Endothelial cell of umbilical vein (primary cell): Measurements from ENCODE around the gene SMOC2. TPM values are rescaled to one million over a fixed set of nuclear protein-coding genes. Genes with fewer than 3 reads are reported as not detected.

ENCODE experiments used
- BruUV-seq: library from RNA; stranded (reverse); fragments of 400-500 nt; replicated peaks from 2 replicates; lab custom pipeline; 2021; lab: Mats Ljungman, UMichigan
- CTCF ChIA-PET: fragments of 300-600, 350-600 bp; sonication (Branson Sonifier 250); formaldehyde crosslinking; loops from one replicate; lab custom pipeline; 2021; ENCODE audit warnings: antibody characterized with exemption, inconsistent platforms; lab: Charles Lee
- POLR2A ChIA-PET: fragments of 300-600, 350-600 bp; sonication (Branson Sonifier 250); formaldehyde crosslinking; loops from one replicate; lab custom pipeline; 2021; ENCODE audit warnings: antibody characterized with exemption, inconsistent platforms; lab: Charles Lee
- DNase-seq: peaks from one replicate; pipeline ENCODE4 v3.0.0-alpha.2; 2011; ENCODE audit warnings: low read depth, low spot score
- FAIRE-seq: peaks from 2 replicates; lab custom pipeline; 2011; peaks lifted over from hg19 to GRCh38; lab: Jason Lieb, UNC
- H2AFZ ChIP-seq: 2 replicates; pipeline ENCODE4 v1.6.0; 2012; ENCODE audit warnings: low read depth, low read length, control low read depth, inconsistent platforms
- H3K27ac ChIP-seq: 2 replicates; pipeline ENCODE4 v1.5.1; 2011; ENCODE audit warnings: low read depth, mild to moderate bottlenecking, control low read depth, low read length, moderate library complexity; ENCODE audit not compliant: insufficient read depth
- H3K27me3 ChIP-seq, 2 experiments: 2 replicates each; pipeline versions ENCODE4 v1.6.0 to v1.6.1; 2011; ENCODE audit warnings: low read length in 2 of 2, mixed read lengths in 1 of 2; ENCODE audit not compliant: control insufficient read depth in 2 of 2, insufficient read depth in 2 of 2
- H3K36me3 ChIP-seq, 2 experiments: 2 replicates in 1 of 2; 3 replicates in 1 of 2; pipeline ENCODE4 v1.5.1; 2011; ENCODE audit warnings: low read length in 2 of 2, mild to moderate bottlenecking in 1 of 2, moderate library complexity in 1 of 2; ENCODE audit not compliant: control insufficient read depth in 2 of 2, insufficient read depth in 2 of 2; ENCODE audit errors: extremely low read depth in 1 of 2
- H3K4me1 ChIP-seq: 3 replicates; pipeline ENCODE4 v1.5.1; 2011; ENCODE audit warnings: mild to moderate bottlenecking, low read length; ENCODE audit not compliant: control insufficient read depth, insufficient read depth; ENCODE audit errors: extremely low read depth
- H3K4me2 ChIP-seq: 2 replicates; pipeline ENCODE4 v1.6.1; 2011; ENCODE audit warnings: low read length, control low read depth, mixed read lengths; ENCODE audit not compliant: insufficient read depth
- H3K4me3 ChIP-seq, 3 experiments: fragments of 200-600 bp in 1 of 3; sonication (generic), shearing (Covaris generic) in 1 of 3; replicated peaks in 1 of 3; 2 replicates each; pipeline ENCODE4 v1.5.1; 2011 to 2016; ENCODE audit warnings: control low read depth in 3 of 3, low read length in 3 of 3, mild to moderate bottlenecking in 2 of 3, inconsistent platforms in 1 of 3, low read depth in 1 of 3, moderate library complexity in 1 of 3; ENCODE audit not compliant: insufficient read depth in 1 of 3
- H3K79me2 ChIP-seq: 2 replicates; pipeline ENCODE4 v1.6.0; 2012; ENCODE audit warnings: low read length, inconsistent platforms; ENCODE audit not compliant: control insufficient read depth, insufficient read depth
- H3K9ac ChIP-seq: replicated peaks from 2 replicates; pipeline ENCODE3; 2011; ENCODE audit warnings: low read length, control low read depth; ENCODE audit not compliant: insufficient read depth; ENCODE audit errors: extremely low read depth
- H3K9me1 ChIP-seq: replicated peaks from 3 replicates; pipeline ENCODE4 v1.6.0; 2011; ENCODE audit warnings: mild to moderate bottlenecking, low read length; ENCODE audit not compliant: control insufficient read depth, insufficient read depth; ENCODE audit errors: extremely low read depth
- H3K9me3 ChIP-seq: replicated peaks from 2 replicates; pipeline ENCODE4 v1.5.1; 2012; ENCODE audit warnings: low read length, inconsistent platforms; ENCODE audit not compliant: control insufficient read depth, insufficient read depth
- H4K20me1 ChIP-seq: replicated peaks from 2 replicates; pipeline ENCODE3; 2011; ENCODE audit warnings: mild to moderate bottlenecking, low read length; ENCODE audit not compliant: control insufficient read depth, insufficient read depth; ENCODE audit errors: extremely low read depth
- EZH2 ChIP-seq: IDR thresholded peaks from 2 replicates; pipeline ENCODE4 v1.6.1; 2012; ENCODE audit warnings: borderline replicate concordance, low read depth, mild to moderate bottlenecking, moderate library complexity, low read length, inconsistent platforms; ENCODE audit not compliant: severe bottlenecking
- FOS ChIP-seq: IDR thresholded peaks from 2 replicates; pipeline ENCODE4 v1.6.1; 2011; ENCODE audit warnings: mild to moderate bottlenecking, low read length, moderate library complexity, borderline replicate concordance; ENCODE audit not compliant: insufficient read depth
- GATA2 ChIP-seq: IDR thresholded peaks from 2 replicates; pipeline ENCODE4 v1.7.0; 2011; ENCODE audit warnings: low read depth, mild to moderate bottlenecking, moderate library complexity, mixed read lengths, low read length; ENCODE audit not compliant: insufficient read length, insufficient read depth
- JUN ChIP-seq: IDR thresholded peaks from 2 replicates; pipeline ENCODE4 v1.6.1; 2011; ENCODE audit warnings: borderline replicate concordance, low read depth; ENCODE audit not compliant: insufficient read length, insufficient read depth
- MYC ChIP-seq: IDR thresholded peaks from one replicate; pipeline ENCODE4 v1.6.1; 2011; ENCODE audit warnings: mild to moderate bottlenecking, low read depth, low read length
- POLR2A ChIP-seq: IDR thresholded peaks from 2 replicates; pipeline ENCODE4 v1.6.1; 2012; ENCODE audit warnings: low read depth, mild to moderate bottlenecking, control low read depth, low read length
- POLR2AphosphoS5 ChIP-seq: IDR thresholded peaks from 2 replicates; pipeline ENCODE4 v1.6.1; 2012; ENCODE audit warnings: low read depth, mild to moderate bottlenecking, control low read depth, low read length, moderate library complexity; ENCODE audit not compliant: insufficient read depth
- dilution Hi-C: fragments of 300-500 bp; cut with MboI; formaldehyde crosslinking; loops from one replicate; pipeline ENCODE4 v1.15.0; 2019; ENCODE audit warnings: low sequenced_read_pairs; ENCODE audit not compliant: extremely low pct_ligation_motif_present
- intact Hi-C: fragments of 100-400 bp; cut with micrococcal nuclease; formaldehyde crosslinking; loops from one replicate; pipeline ENCODE4 v1.10.0; 2022
- polyA plus RNA-seq, 4 experiments: library from polyadenylated mRNA; depleted of rRNA in 3 of 4; stranded (reverse) in 3 of 4; unstranded in 1 of 4; fragments of >200 nt; gene quantifications; 2 replicates each; pipeline versions ENCODE4 v1.2.1 to v1.2.3, GENCODE V29; 2011 to 2012; ENCODE audit warnings: missing spikeins in 1 of 4
- total RNA-seq: library from RNA; stranded (reverse); gene quantifications from 2 replicates; pipeline ENCODE4 v1.2.3, GENCODE V29; 2021
- TF ChIP-seq, protein P1 (sequence below), 2 donors: IDR thresholded peaks; 1 replicate in 1 of 2; 2 replicates in 1 of 2; pipeline ENCODE4 v1.5.1; 2011; ENCODE audit warnings: low read length in 2 of 2, mild to moderate bottlenecking in 2 of 2, moderate library complexity in 2 of 2, control low read depth in 1 of 2, inconsistent platforms in 1 of 2, low read depth in 1 of 2; ENCODE audit not compliant: insufficient read depth in 1 of 2; ENCODE audit errors: extremely low read depth in 1 of 2
- TF ChIP-seq, protein P2 (sequence below): IDR thresholded peaks from 2 replicates; pipeline ENCODE4 v1.6.1; 2011; ENCODE audit not compliant: insufficient read depth, insufficient read length

SMOC2 gene
- total and polyA plus RNA-seq, 2 donors (not counting 3 experiments of a cell fraction or from before 2014, with no cell fraction given): not detected

DNA sequence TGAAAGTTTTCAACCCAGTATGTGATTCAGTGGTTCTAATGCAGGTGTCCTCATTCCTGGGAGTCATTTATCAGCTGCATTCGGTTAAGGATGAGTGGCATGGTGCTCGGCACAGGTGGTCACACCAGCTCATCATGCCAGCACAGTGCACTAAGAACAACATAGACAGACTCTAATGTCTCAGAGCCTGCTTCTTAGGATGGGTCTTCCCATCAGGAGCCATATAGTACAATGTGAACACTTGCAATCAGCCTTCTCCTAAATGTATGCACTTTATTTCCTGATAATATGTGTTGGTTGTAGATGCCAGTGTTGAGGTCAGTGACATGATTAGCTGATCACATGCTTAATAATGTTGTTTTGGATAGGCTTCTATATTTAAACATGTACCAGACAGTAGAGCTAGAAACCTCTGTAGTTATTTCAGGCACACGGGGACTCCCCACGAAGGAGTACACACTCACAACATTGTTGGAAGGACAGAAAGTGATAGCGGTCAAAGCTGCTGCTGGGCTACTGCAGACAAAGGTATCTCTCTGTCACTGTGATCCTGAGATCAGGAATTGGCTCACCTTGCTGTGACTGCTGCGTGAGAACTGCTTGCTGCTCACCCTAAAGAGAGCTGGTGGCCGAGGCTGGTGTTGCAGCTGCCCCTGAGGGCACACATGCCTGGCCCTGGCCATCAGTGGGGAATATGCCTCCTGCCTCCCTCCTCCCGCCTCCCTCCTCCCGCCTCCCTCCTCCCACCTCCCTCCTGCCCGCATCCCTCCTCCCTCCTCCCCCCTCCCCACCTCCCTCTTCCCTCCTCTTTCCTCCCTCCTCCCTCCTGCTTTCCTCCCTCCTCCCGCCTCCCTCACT is 195.4 kb downstream of the SMOC2 start:
- intact Hi-C loops: no loop called here
- no peaks in the 10 kb centered on the region for H3K4me1 ChIP-seq
- peaks cover 5% of the 10 kb centered on the region for H3K9me3 ChIP-seq
- no peak overlapping the region for H3K9ac ChIP-seq
- DNase-seq (no peak), FAIRE-seq (no peak)
- no peaks in the 10 kb centered on the region for H3K36me3 ChIP-seq
- no peak overlapping the region for H2AFZ ChIP-seq
- H3K79me2 ChIP-seq: no peaks in the 10 kb centered on the region
- TF ChIP-seq EZH2 (no peak), JUN (no peak), GATA2 (no peak), MYC (no peak), FOS (no peak), POLR2AphosphoS5 (no peak), POLR2A (no peak)
- TF ChIP-seq, protein P1, sequence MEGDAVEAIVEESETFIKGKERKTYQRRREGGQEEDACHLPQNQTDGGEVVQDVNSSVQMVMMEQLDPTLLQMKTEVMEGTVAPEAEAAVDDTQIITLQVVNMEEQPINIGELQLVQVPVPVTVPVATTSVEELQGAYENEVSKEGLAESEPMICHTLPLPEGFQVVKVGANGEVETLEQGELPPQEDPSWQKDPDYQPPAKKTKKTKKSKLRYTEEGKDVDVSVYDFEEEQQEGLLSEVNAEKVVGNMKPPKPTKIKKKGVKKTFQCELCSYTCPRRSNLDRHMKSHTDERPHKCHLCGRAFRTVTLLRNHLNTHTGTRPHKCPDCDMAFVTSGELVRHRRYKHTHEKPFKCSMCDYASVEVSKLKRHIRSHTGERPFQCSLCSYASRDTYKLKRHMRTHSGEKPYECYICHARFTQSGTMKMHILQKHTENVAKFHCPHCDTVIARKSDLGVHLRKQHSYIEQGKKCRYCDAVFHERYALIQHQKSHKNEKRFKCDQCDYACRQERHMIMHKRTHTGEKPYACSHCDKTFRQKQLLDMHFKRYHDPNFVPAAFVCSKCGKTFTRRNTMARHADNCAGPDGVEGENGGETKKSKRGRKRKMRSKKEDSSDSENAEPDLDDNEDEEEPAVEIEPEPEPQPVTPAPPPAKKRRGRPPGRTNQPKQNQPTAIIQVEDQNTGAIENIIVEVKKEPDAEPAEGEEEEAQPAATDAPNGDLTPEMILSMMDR (IDR thresholded peaks at IDR 0.05; ENCODE audit: extremely low read depth in 1 of 2, insufficient read depth in 1 of 2, low read depth in 1 of 2, low read length in 2 of 2): no peak
- TF ChIP-seq, protein P2, sequence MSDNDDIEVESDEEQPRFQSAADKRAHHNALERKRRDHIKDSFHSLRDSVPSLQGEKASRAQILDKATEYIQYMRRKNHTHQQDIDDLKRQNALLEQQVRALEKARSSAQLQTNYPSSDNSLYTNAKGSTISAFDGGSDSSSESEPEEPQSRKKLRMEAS: no peak
- no TSS peak for BruUV-seq
- no peak overlapping the region for H3K4me2 ChIP-seq
- no peaks in the 10 kb centered on the region for H3K27me3 ChIP-seq
- POLR2A ChIA-PET: no interaction called here
- H3K4me3 ChIP-seq: no peak overlapping the region
- dilution Hi-C loops: no loop called here
- H4K20me1 ChIP-seq: no peaks in the 10 kb centered on the region
- CTCF ChIA-PET: no interaction called here
- H3K9me1 ChIP-seq: no peaks in the 10 kb centered on the region
- H3K27ac ChIP-seq: no peak overlapping the region
